GM21717 (cell line): ENCODE data around the gene FMO5.
"Not testable (repeated sequence)": the region's sequence is repeated elsewhere in the genome, so short reads cannot be mapped to it uniquely, and the experiment has no call there.

Source experiments
- ATAC-seq: cut with Tn5 transposase; IDR thresholded peaks from one replicate; pipeline ENCODE4 v1.9.1; 2021; ENCODE audit warnings: mild to moderate bottlenecking, moderate library complexity; ENCODE audit not compliant: unreplicated experiment

The FMO5 gene

GRCh38 chr1:147157116-147157515, 68.0 kb downstream of the FMO5 start:
- not testable (repeated sequence) for ATAC-seq

- ATAC-seq = no peak
These were observed 68.5 kb downstream of the FMO5 start for GRCh38 chr1:147156642-147157041.

- no peak for ATAC-seq
These were observed 72.4 kb downstream of the FMO5 start for GRCh38 chr1:147152772-147153171.

- ATAC-seq = no peak
These were observed 73.9 kb downstream of the FMO5 start for GRCh38 chr1:147151244-147151643.

GRCh38 chr1:147142886-147143285, 82.3 kb downstream of the FMO5 start:
- ATAC-seq = no peak
